K562 (cell line): ENCODE measurements around the gene TMEM191C. TPM values are rescaled to one million over a fixed set of nuclear protein-coding genes. Genes with fewer than 3 reads are reported as not detected.

Source experiments
- CBFA2T3 ChIP-seq: fragments of 450-650 bp; IDR thresholded peaks from 2 replicates; pipeline ENCODE4 v1.6.1; 2017
- ETV6 ChIP-seq, 3 experiments: fragments of 150-350 bp in 1 of 3; sonication (generic) in 1 of 3; formaldehyde crosslinking in 1 of 3; IDR thresholded peaks; 2 replicates each; pipeline versions ENCODE4 v1.6.1 to v1.8.0; 2014 to 2022; ENCODE audit warnings: borderline replicate concordance in 2 of 3, low read depth in 2 of 3, antibody characterized with exemption in 1 of 3, low read length in 1 of 3, mild to moderate bottlenecking in 1 of 3, missing genetic modification reagents in 1 of 3
- FOXK2 ChIP-seq, 2 experiments: fragments of 450-650 bp; IDR thresholded peaks in 1 of 2; conservative IDR thresholded peaks in 1 of 2; 2 replicates each; pipeline ENCODE4 v1.6.1; 2016; ENCODE audit warnings: low read depth in 2 of 2, mild to moderate bottlenecking in 1 of 2
- FOXP1 ChIP-seq: sonication (generic); formaldehyde crosslinking; IDR thresholded peaks from 2 replicates; pipeline ENCODE4 v1.8.0; 2022; ENCODE audit warnings: mild to moderate bottlenecking, missing genetic modification reagents
- HDGF ChIP-seq: fragments of 450-650 bp; IDR thresholded peaks from 2 replicates; pipeline ENCODE4 v1.6.1; 2016
- HMG20A ChIP-seq: fragments of 450-650 bp; formaldehyde crosslinking; conservative IDR thresholded peaks from 2 replicates; pipeline ENCODE4 v1.4.0; 2020; ENCODE audit warnings: mild to moderate bottlenecking, mixed read lengths
- IRF2 ChIP-seq: sonication (generic); formaldehyde crosslinking; IDR thresholded peaks from 2 replicates; pipeline ENCODE4 v1.8.1; 2022; ENCODE audit warnings: mild to moderate bottlenecking, missing genetic modification reagents
- MAFG ChIP-seq: fragments of 450-650 bp; conservative IDR thresholded peaks from 2 replicates; pipeline ENCODE4 v1.6.1; 2016; ENCODE audit warnings: missing genetic modification characterization, missing compliant biosample characterization
- MAX ChIP-seq: sonication (generic); formaldehyde crosslinking; IDR thresholded peaks from 2 replicates; pipeline ENCODE4 v1.9.0; 2022; ENCODE audit warnings: mild to moderate bottlenecking, missing genetic modification reagents
- MAZ ChIP-seq, 2 experiments: fragments of 450-650 bp in 1 of 2; sonication (generic) in 1 of 2; formaldehyde crosslinking; IDR thresholded peaks in 1 of 2; conservative IDR thresholded peaks in 1 of 2; 2 replicates each; pipeline versions ENCODE4 v1.4.0 to v1.5.0; 2020; ENCODE audit warnings: mild to moderate bottlenecking in 1 of 2, missing genetic modification reagents in 1 of 2
- PHB2 ChIP-seq: fragments of 450-650 bp; IDR thresholded peaks from 2 replicates; pipeline ENCODE4 v1.6.1; 2017; ENCODE audit warnings: low read depth
- POLR2B ChIP-seq: fragments of 450-650 bp; IDR thresholded peaks from 2 replicates; pipeline ENCODE4 v1.6.1; 2018; ENCODE audit warnings: low read depth; ENCODE audit not compliant: partially characterized antibody
- RAD51 ChIP-seq: fragments of 450-650 bp; IDR thresholded peaks from 2 replicates; pipeline ENCODE4 v1.7.1; 2016; ENCODE audit warnings: low read depth, mild to moderate bottlenecking, borderline replicate concordance
- TBL1XR1 ChIP-seq, 2 experiments: IDR thresholded peaks; 2 replicates each; pipeline ENCODE4 v1.6.1; 2012; ENCODE audit warnings: improper control_type of control experiment in 2 of 2, low read length in 2 of 2, mild to moderate bottlenecking in 1 of 2
- THAP12 ChIP-seq: fragments of 250-450 bp; sonication (Bioruptor Pico); IDR thresholded peaks from 2 replicates; pipeline ENCODE4 v1.9.0; 2021; ENCODE audit warnings: mild to moderate bottlenecking, inconsistent platforms
- YY1 ChIP-seq, 3 experiments: IDR thresholded peaks; 2 replicates each; pipeline ENCODE4 v1.6.1; 2011; ENCODE audit warnings: low read length in 2 of 3, mild to moderate bottlenecking in 2 of 3, moderate library complexity in 2 of 3, borderline replicate concordance in 1 of 3, control low read depth in 1 of 3, low read depth in 1 of 3; ENCODE audit not compliant: insufficient read depth in 3 of 3, insufficient replicate concordance in 2 of 3, control insufficient read depth in 1 of 3, insufficient read length in 1 of 3; ENCODE audit errors: extremely low read depth in 1 of 3
- ZBTB8A ChIP-seq: fragments of 450-650 bp; IDR thresholded peaks from 2 replicates; pipeline ENCODE4 v1.6.1; 2018; ENCODE audit warnings: mild to moderate bottlenecking, moderate library complexity; ENCODE audit not compliant: partially characterized antibody
- ZC3H8 ChIP-seq: fragments of 450-650 bp; IDR thresholded peaks from 2 replicates; pipeline ENCODE4 v1.6.1; 2017
- ZNF12 ChIP-seq: sonication (generic); formaldehyde crosslinking; IDR thresholded peaks from 2 replicates; pipeline ENCODE4 v1.4.0; 2020; ENCODE audit warnings: mild to moderate bottlenecking, missing genetic modification reagents
- polyA plus RNA-seq, 8 experiments: library from polyadenylated mRNA; depleted of rRNA in 4 of 8; stranded (reverse) in 5 of 8; unstranded in 3 of 8; fragments of >200 nt; fragmentation: Nextera tagmentation in 2 of 8; fragmentation: Illumina TruSeq in 1 of 8; extraction: Ambion mirVana in 2 of 8; extraction: Trizol in 1 of 8; gene quantifications; 2 replicates each; pipeline versions ENCODE4 v1.2.1 to v1.2.3, GENCODE V29; 2011 to 2014; ENCODE audit warnings: inconsistent platforms in 1 of 8, missing spikeins in 1 of 8
- total RNA-seq, 7 experiments: library from RNA; depleted of rRNA in 6 of 7; stranded (reverse); fragments of >200 nt in 6 of 7; fragmentation: Illumina TruSeq in 2 of 7; extraction: Trizol in 2 of 7; gene quantifications; 2 replicates each; pipeline versions ENCODE4 v1.2.1 to v1.2.3, GENCODE V29; 2011 to 2021; ENCODE audit warnings: low replicate concordance in 1 of 7
- TF ChIP-seq, protein P1 (sequence below): fragments of 450-650 bp; formaldehyde crosslinking; IDR thresholded peaks from 2 replicates; pipeline ENCODE4 v1.4.0; 2022; ENCODE audit warnings: missing genetic modification characterization
- TF ChIP-seq, protein P2 (sequence below): sonication (generic); formaldehyde crosslinking; IDR thresholded peaks from 2 replicates; pipeline ENCODE4 v1.8.1; 2023; ENCODE audit warnings: mild to moderate bottlenecking, missing genetic modification reagents, moderate library complexity

TMEM191C gene
- total and polyA plus RNA-seq, 9 of the 15 experiments (the other 6 are each of a cell fraction or from before 2014, with no cell fraction given): 0.15 to 7.1 (median 1.1) TPM

DNA sequence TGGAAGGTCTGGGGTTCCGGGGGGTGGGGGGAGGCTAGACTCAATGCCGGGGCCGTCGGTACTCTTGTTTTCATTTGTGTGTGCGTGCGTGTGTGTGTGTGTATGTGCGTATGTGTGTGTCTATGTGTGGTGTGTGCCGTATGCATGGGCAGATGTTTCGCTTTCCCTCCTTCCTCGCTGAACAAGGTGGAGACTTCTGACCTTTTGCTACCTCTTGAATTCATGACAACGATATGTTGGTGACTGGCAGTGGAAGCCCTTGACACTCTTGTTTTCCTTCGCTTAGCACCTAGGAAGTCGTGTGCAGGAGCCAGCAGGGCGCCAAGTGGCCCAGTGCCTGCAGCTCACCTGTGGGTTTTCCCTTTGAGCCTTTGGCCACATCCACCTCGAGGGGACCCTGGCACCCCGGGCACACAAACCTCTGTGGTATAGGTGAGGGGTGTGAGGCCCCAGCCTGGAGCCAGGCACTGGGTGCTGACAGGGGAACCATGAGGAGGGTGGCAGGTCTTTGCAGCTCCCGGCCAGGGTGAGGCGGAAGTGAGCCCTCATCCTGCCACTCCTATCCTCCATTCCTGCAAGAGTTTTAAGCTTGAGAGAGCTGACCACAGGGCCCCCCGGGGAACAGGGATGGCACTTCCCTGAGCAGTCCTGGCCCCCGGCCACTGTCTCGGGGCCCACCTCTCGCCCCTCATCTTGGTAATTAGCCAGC is 19.3 kb upstream of the TMEM191C start (continued):
- 0 out of 4 replicates have a peak, but pooled peaks of 1 of the 2 experiments have one; percentile 9 for TF ChIP-seq MAZ (CRISPR knock-in tag; conservative IDR thresholded peaks at IDR 0.05 in 1 of 2, IDR thresholded peaks at IDR 0.05 in 1 of 2)
- peak; percentile 77; the same call in 1 of the 2 replicates for TF ChIP-seq IRF2 (CRISPR knock-in tag)
- TF ChIP-seq PHB2: no peak
- no peak for TF ChIP-seq HMG20A
- peak; percentile 57 for TF ChIP-seq MAX
- TF ChIP-seq, protein P1, sequence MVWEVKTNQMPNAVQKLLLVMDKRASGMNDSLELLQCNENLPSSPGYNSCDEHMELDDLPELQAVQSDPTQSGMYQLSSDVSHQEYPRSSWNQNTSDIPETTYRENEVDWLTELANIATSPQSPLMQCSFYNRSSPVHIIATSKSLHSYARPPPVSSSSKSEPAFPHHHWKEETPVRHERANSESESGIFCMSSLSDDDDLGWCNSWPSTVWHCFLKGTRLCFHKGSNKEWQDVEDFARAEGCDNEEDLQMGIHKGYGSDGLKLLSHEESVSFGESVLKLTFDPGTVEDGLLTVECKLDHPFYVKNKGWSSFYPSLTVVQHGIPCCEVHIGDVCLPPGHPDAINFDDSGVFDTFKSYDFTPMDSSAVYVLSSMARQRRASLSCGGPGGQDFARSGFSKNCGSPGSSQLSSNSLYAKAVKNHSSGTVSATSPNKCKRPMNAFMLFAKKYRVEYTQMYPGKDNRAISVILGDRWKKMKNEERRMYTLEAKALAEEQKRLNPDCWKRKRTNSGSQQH (CRISPR knock-in tag): peak; percentile 90
- TF ChIP-seq, protein P2, sequence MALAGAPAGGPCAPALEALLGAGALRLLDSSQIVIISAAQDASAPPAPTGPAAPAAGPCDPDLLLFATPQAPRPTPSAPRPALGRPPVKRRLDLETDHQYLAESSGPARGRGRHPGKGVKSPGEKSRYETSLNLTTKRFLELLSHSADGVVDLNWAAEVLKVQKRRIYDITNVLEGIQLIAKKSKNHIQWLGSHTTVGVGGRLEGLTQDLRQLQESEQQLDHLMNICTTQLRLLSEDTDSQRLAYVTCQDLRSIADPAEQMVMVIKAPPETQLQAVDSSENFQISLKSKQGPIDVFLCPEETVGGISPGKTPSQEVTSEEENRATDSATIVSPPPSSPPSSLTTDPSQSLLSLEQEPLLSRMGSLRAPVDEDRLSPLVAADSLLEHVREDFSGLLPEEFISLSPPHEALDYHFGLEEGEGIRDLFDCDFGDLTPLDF (CRISPR knock-in tag): peak; percentile 53; the same call in 1 of the 2 replicates
- no peak for TF ChIP-seq RAD51
- TF ChIP-seq YY1 (IDR thresholded peaks at IDR 0.05; ENCODE audit: borderline replicate concordance in 1 of 3, control insufficient read depth in 1 of 3, extremely low read depth in 1 of 3, insufficient read depth in 3 of 3, insufficient read length in 1 of 3, insufficient replicate concordance in 2 of 3, low read depth in 1 of 3, low read length in 2 of 3): peak; percentile 8 to 79 (median 56)
- peak in 1 of 2 experiments; percentile 24; a peak in 1 of 4 replicates for TF ChIP-seq FOXK2 (conservative IDR thresholded peaks at IDR 0.05 in 1 of 2, IDR thresholded peaks at IDR 0.05 in 1 of 2; ENCODE audit: low read depth in 2 of 2)
- TF ChIP-seq ZNF12: 0 out of 2 replicates have a peak, but pooled peaks have one; percentile 68
- TF ChIP-seq ZC3H8: no peak
- TF ChIP-seq TBL1XR1 (IDR thresholded peaks at IDR 0.05; ENCODE audit: low read length in 2 of 2): peak in 1 of 2 experiments; percentile 55; a peak in 1 of 4 replicates
- 0 out of 2 replicates have a peak, but pooled peaks have one; percentile 56 for TF ChIP-seq THAP12 (CRISPR knock-in tag)
- peak; percentile 86; the same call in 1 of the 2 replicates for TF ChIP-seq HDGF
- TF ChIP-seq POLR2B: peak; percentile 54
- no peak for TF ChIP-seq ZBTB8A
- TF ChIP-seq ETV6 (IDR thresholded peaks at IDR 0.05; ENCODE audit: borderline replicate concordance in 1 of 2, low read depth in 2 of 2, low read length in 1 of 2): 0 out of 4 replicates have a peak, but pooled peaks of 1 of the 2 experiments have one; percentile 49
- no peak for TF ChIP-seq ETV6 (CRISPR knock-in tag; IDR thresholded peaks at IDR 0.05; ENCODE audit: borderline replicate concordance)
- TF ChIP-seq FOXP1: 0 out of 2 replicates have a peak, but pooled peaks have one; percentile 6
- no peak for TF ChIP-seq CBFA2T3
- no peak for TF ChIP-seq MAFG (tag)
